ENCODE data around the gene CAMK1D. TPM values are rescaled to one million over a fixed set of nuclear protein-coding genes. Genes with fewer than 3 reads are reported as not detected.

The CAMK1D gene
- total RNA-seq, 1 experiment from 2014 or later, result 6.3 TPM

DNA sequence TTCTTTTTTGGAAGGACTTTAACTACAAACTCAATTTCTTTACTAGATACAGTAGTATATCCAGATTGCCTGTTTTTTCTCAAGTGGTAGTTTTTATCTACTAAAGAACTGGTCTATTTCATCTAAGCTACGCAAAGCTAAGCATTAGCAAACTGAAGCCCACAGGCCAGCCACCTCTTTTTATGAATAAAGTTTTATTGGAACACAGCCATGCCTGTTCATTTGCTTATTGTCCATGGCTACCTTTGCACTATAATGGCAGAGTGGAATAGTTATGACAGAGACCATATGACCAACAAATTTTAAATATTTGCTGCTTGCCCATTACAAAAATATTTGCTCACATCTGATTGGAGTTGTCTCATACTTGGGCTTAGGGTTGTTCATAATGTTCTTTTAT, 168.7 kb downstream of the CAMK1D start:
- Histone ChIP-seq H3K18ac (ENCODE audit: insufficient read length, low read depth, low read length) (no peak overlapping the region), H3T11ph (ENCODE audit: low read length) (no peak overlapping the region), H3K79me2 (ENCODE audit: insufficient read depth, low read length) (no peaks in the 10 kb centered on the region), H3K23me2 (ENCODE audit: insufficient read length, low read depth, low read length, poor library complexity, severe bottlenecking) (no peaks in the 10 kb centered on the region), H2BK5ac (ENCODE audit: insufficient read length, low read length) (no peak overlapping the region), H3K4ac (ENCODE audit: low read depth, low read length) (no peak overlapping the region), H3K9me3 (ENCODE audit: control insufficient read depth, low read depth, low read length) (no peaks in the 10 kb centered on the region), H4K20me1 (ENCODE audit: control insufficient read depth, insufficient read depth, insufficient read length) (no peaks in the 10 kb centered on the region), H4K91ac (ENCODE audit: insufficient read length, low read depth, low read length) (no peak overlapping the region), H3K27me3 (ENCODE audit: insufficient read depth, low read length) (no peaks in the 10 kb centered on the region), H2AFZ (ENCODE audit: low read length) (no peak overlapping the region), H2BK20ac (ENCODE audit: low read depth, low read length, poor library complexity, severe bottlenecking) (no peak overlapping the region), H3K9ac (ENCODE audit: extremely low read depth, insufficient read length, low read length) (no peak overlapping the region), H4K8ac (replicated peaks; ENCODE audit: insufficient read length, low read depth, low read length) (no peak overlapping the region), H3K14ac (ENCODE audit: insufficient read depth, low read length) (no peak overlapping the region), H2AK5ac (ENCODE audit: insufficient read length, low read length) (no peak overlapping the region), H3K79me1 (ENCODE audit: insufficient read depth, low read depth, low read length, poor library complexity, severe bottlenecking) (no peaks in the 10 kb centered on the region), H2BK15ac (ENCODE audit: low read depth, low read length) (no peak overlapping the region), H2BK120ac (ENCODE audit: low read depth, low read length, poor library complexity, severe bottlenecking) (no peak overlapping the region), H4K5ac (ENCODE audit: insufficient read length, low read depth, low read length) (no peak overlapping the region), H3K56ac (ENCODE audit: insufficient read length, low read depth, low read length) (no peak overlapping the region), H3K4me1 (ENCODE audit: insufficient read depth, low read length) (no peaks in the 10 kb centered on the region), H3K23ac (ENCODE audit: insufficient read length, low read depth, low read length) (no peak overlapping the region), H3K4me2 (ENCODE audit: insufficient read depth, insufficient read length, low read length) (no peak overlapping the region), H2BK12ac (ENCODE audit: insufficient read length, low read depth, low read length) (no peak overlapping the region), H3K27ac (ENCODE audit: insufficient read length, low read depth, low read length) (no peak overlapping the region)
- Mint-ChIP-seq H3K4me3 (no peak overlapping the region), H3K9me3 (peaks cover 15 to 20% of the 10 kb centered on the region in 2 experiments), H3K4me1 (peaks cover 0 to 1% of the 10 kb centered on the region in 2 experiments; a peak in 3 of 4 replicates), H3K27ac (no peak overlapping the region), H3K36me3 (ENCODE audit: insufficient read depth in 1 of 3, low read depth in 3 of 3) (peaks cover 0 to 13% (median 4%) of the 10 kb centered on the region in 3 experiments; a peak in 3 of 7 replicates), H3K27me3 (ENCODE audit: low read depth) (no peaks in the 10 kb centered on the region)
- DNase-seq, result no peak
- TF ChIP-seq, protein P1, sequence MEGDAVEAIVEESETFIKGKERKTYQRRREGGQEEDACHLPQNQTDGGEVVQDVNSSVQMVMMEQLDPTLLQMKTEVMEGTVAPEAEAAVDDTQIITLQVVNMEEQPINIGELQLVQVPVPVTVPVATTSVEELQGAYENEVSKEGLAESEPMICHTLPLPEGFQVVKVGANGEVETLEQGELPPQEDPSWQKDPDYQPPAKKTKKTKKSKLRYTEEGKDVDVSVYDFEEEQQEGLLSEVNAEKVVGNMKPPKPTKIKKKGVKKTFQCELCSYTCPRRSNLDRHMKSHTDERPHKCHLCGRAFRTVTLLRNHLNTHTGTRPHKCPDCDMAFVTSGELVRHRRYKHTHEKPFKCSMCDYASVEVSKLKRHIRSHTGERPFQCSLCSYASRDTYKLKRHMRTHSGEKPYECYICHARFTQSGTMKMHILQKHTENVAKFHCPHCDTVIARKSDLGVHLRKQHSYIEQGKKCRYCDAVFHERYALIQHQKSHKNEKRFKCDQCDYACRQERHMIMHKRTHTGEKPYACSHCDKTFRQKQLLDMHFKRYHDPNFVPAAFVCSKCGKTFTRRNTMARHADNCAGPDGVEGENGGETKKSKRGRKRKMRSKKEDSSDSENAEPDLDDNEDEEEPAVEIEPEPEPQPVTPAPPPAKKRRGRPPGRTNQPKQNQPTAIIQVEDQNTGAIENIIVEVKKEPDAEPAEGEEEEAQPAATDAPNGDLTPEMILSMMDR (conservative IDR thresholded peaks at IDR 0.05), result no peak
- WGBS (ENCODE audit: extremely low coverage, insufficient read length, low lambda C conversion rate), result no CpG with 5 or more reads among the region's 1 CpG

All from H9 (cell line).